ENCODE results near the gene AFG3L2.

The AFG3L2 gene

DNA sequence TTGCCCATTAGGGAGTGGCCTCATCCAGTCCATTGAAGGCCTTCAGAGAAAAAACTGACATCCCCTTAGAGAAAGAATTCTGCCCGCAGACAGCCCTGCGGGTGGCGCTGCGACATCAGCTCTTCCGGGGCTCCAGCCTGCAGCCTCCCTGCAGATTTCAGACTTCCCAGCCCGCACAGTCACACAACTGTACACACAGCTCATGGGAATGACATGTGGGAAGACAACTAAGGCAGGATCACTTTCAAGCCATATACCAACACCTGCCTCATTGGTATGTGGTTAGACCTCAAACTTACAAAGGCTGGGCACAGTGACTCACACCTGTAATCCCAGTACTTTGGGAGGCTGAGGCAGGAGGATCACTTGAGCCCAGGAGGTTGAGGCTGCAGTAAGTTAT lies 93.8 kb downstream of the AFG3L2 start:
- Histone ChIP-seq H3K9me3 (ENCODE audit: control insufficient read depth, low read length) (no peaks in the 10 kb centered on the region), H3K36me3 (ENCODE audit: control insufficient read depth in 1 of 2, insufficient read depth in 2 of 2, low read depth in 1 of 2, low read length in 2 of 2) (no peaks in the 10 kb centered on the region), H3K4ac (ENCODE audit: low read depth in 1 of 2, low read length in 2 of 2) (peak overlapping the region in 1 of 2 experiments; percentile 41), H3K4me1 (ENCODE audit: control insufficient read depth, insufficient read depth, low read depth, low read length) (peaks cover 39% of the 10 kb centered on the region), H3K79me1 (replicated peaks; ENCODE audit: low read length, poor library complexity, severe bottlenecking) (peaks cover 2% of the 10 kb centered on the region), H2BK5ac (ENCODE audit: low read depth, low read length, poor library complexity, severe bottlenecking) (no peak overlapping the region), H3K27ac (ENCODE audit: low read length, poor library complexity, severe bottlenecking) (no peak overlapping the region), H2AFZ (ENCODE audit: low read depth, low read length) (no peak overlapping the region), H2BK12ac (ENCODE audit: low read length in 2 of 2) (peak overlapping the region in 1 of 2 experiments; percentile 33), H3K18ac (ENCODE audit: low read depth in 1 of 2, low read length in 2 of 2) (no peak overlapping the region), H2BK15ac (ENCODE audit: low read depth, poor library complexity, severe bottlenecking) (peak overlapping the region; percentile 33), H4K8ac (ENCODE audit: low read length) (no peak overlapping the region), H3K23ac (ENCODE audit: low read length in 2 of 2) (no peak overlapping the region), H3K27me3 (ENCODE audit: control insufficient read depth in 1 of 2, insufficient read depth in 1 of 2, low read length in 2 of 2) (no peaks in the 10 kb centered on the region), H3K14ac (ENCODE audit: low read length in 2 of 2) (no peak overlapping the region), H3K4me3 (ENCODE audit: insufficient read depth in 1 of 2, low read depth in 1 of 2, low read length in 2 of 2) (no peak overlapping the region), H2AK5ac (ENCODE audit: low read length, severe bottlenecking) (peak overlapping the region; percentile 18), H4K91ac (ENCODE audit: low read length) (no peak overlapping the region), H3K9ac (ENCODE audit: low read length) (peak overlapping the region; percentile 78), H3K4me2 (ENCODE audit: low read length, poor library complexity, severe bottlenecking) (no peak overlapping the region), H2BK120ac (ENCODE audit: low read depth, low read length) (no peak overlapping the region)
- 81% methylated on average over 6 of the region's 6 CpGs for WGBS
- DNase-seq = peak; percentile 41

GRCh38 chr18:12282442-12283039 lies 94.5 kb downstream of the AFG3L2 start:
- Histone ChIP-seq H4K8ac (ENCODE audit: low read length) (peak overlapping the region; percentile 55), H2BK15ac (ENCODE audit: low read depth, poor library complexity, severe bottlenecking) (peak overlapping the region; percentile 73), H2AFZ (ENCODE audit: low read depth, low read length) (no peak overlapping the region), H2BK120ac (ENCODE audit: low read depth, low read length) (peak overlapping the region; percentile 2), H3K9me3 (ENCODE audit: control insufficient read depth, low read length) (no peaks in the 10 kb centered on the region), H3K23ac (ENCODE audit: low read length in 2 of 2) (no peak overlapping the region), H3K4me1 (ENCODE audit: control insufficient read depth, insufficient read depth, low read depth, low read length) (peaks cover 37% of the 10 kb centered on the region), H4K91ac (ENCODE audit: low read length) (peak overlapping the region; percentile 55), H3K79me1 (replicated peaks; ENCODE audit: low read length, poor library complexity, severe bottlenecking) (peaks cover 2% of the 10 kb centered on the region), H3K18ac (ENCODE audit: low read depth in 1 of 2, low read length in 2 of 2) (peak overlapping the region; percentile 48 to 55), H3K14ac (ENCODE audit: low read length in 2 of 2) (no peak overlapping the region), H2BK12ac (ENCODE audit: low read length in 2 of 2) (peak overlapping the region in 1 of 2 experiments; percentile 38), H3K4me2 (ENCODE audit: low read length, poor library complexity, severe bottlenecking) (no peak overlapping the region), H3K4ac (ENCODE audit: low read depth in 1 of 2, low read length in 2 of 2) (peak overlapping the region in 1 of 2 experiments; percentile 41), H3K4me3 (ENCODE audit: insufficient read depth in 1 of 2, low read depth in 1 of 2, low read length in 2 of 2) (no peak overlapping the region), H3K36me3 (ENCODE audit: control insufficient read depth in 1 of 2, insufficient read depth in 2 of 2, low read depth in 1 of 2, low read length in 2 of 2) (no peaks in the 10 kb centered on the region), H3K9ac (ENCODE audit: low read length) (peak overlapping the region; percentile 78), H3K27ac (ENCODE audit: low read length, poor library complexity, severe bottlenecking) (no peak overlapping the region), H2AK5ac (ENCODE audit: low read length, severe bottlenecking) (peak overlapping the region; percentile 60), H2BK5ac (ENCODE audit: low read depth, low read length, poor library complexity, severe bottlenecking) (no peak overlapping the region), H3K27me3 (ENCODE audit: control insufficient read depth in 1 of 2, insufficient read depth in 1 of 2, low read length in 2 of 2) (no peaks in the 10 kb centered on the region)
- peak; percentile 92 for DNase-seq
- WGBS = 47% methylated on average over 9 of the region's 9 CpGs

GRCh38 chr18:12281861-12282260 lies 95.2 kb downstream of the AFG3L2 start:
- Histone ChIP-seq H3K9me3 (ENCODE audit: control insufficient read depth, low read length) (no peaks in the 10 kb centered on the region), H3K4me2 (ENCODE audit: low read length, poor library complexity, severe bottlenecking) (no peak overlapping the region), H2BK15ac (ENCODE audit: low read depth, poor library complexity, severe bottlenecking) (peak overlapping the region; percentile 87), H3K18ac (ENCODE audit: low read depth in 1 of 2, low read length in 2 of 2) (peak overlapping the region; percentile 29 to 70), H2AK5ac (ENCODE audit: low read length, severe bottlenecking) (peak overlapping the region; percentile 95), H2BK12ac (ENCODE audit: low read length in 2 of 2) (peak overlapping the region; percentile 25 to 82), H4K8ac (ENCODE audit: low read length) (no peak overlapping the region), H3K27ac (ENCODE audit: low read length, poor library complexity, severe bottlenecking) (no peak overlapping the region), H3K27me3 (ENCODE audit: control insufficient read depth in 1 of 2, insufficient read depth in 1 of 2, low read length in 2 of 2) (no peaks in the 10 kb centered on the region), H3K79me1 (replicated peaks; ENCODE audit: low read length, poor library complexity, severe bottlenecking) (peaks cover 2% of the 10 kb centered on the region), H3K9ac (ENCODE audit: low read length) (peak overlapping the region; percentile 78), H3K4me3 (ENCODE audit: insufficient read depth in 1 of 2, low read depth in 1 of 2, low read length in 2 of 2) (peak overlapping the region in 1 of 2 experiments; percentile 31), H3K23ac (ENCODE audit: low read length in 2 of 2) (no peak overlapping the region), H3K4ac (ENCODE audit: low read depth in 1 of 2, low read length in 2 of 2) (no peak overlapping the region), H3K14ac (ENCODE audit: low read length in 2 of 2) (peak overlapping the region in 1 of 2 experiments; percentile 53), H3K36me3 (ENCODE audit: control insufficient read depth in 1 of 2, insufficient read depth in 2 of 2, low read depth in 1 of 2, low read length in 2 of 2) (no peaks in the 10 kb centered on the region), H2AFZ (ENCODE audit: low read depth, low read length) (no peak overlapping the region), H4K91ac (ENCODE audit: low read length) (peak overlapping the region; percentile 70), H3K4me1 (ENCODE audit: control insufficient read depth, insufficient read depth, low read depth, low read length) (peaks cover 31% of the 10 kb centered on the region), H2BK120ac (ENCODE audit: low read depth, low read length) (peak overlapping the region; percentile 73), H2BK5ac (ENCODE audit: low read depth, low read length, poor library complexity, severe bottlenecking) (no peak overlapping the region)
- WGBS = no CpG with 5 or more reads among the region's 1 CpG
- no peak for DNase-seq

- H3K79me1 ChIP-seq (replicated peaks; ENCODE audit: low read length, poor library complexity, severe bottlenecking) = peaks cover 2% of the 10 kb centered on the region
- peak overlapping the region; percentile 97 for H3K9ac ChIP-seq (ENCODE audit: low read length)
- peak overlapping the region in 1 of 2 experiments; percentile 76 for H3K4me3 ChIP-seq (ENCODE audit: insufficient read depth in 1 of 2, low read depth in 1 of 2, low read length in 2 of 2)
- H3K23ac ChIP-seq (ENCODE audit: low read length in 2 of 2) = no peak overlapping the region
- H2BK12ac ChIP-seq (ENCODE audit: low read length in 2 of 2) = peak overlapping the region; percentile 88 to 97
- peak overlapping the region; percentile 99 for H4K8ac ChIP-seq (ENCODE audit: low read length)
- H3K14ac ChIP-seq (ENCODE audit: low read length in 2 of 2) = peak overlapping the region in 1 of 2 experiments; percentile 72
- peak overlapping the region; percentile 32 for H2AK5ac ChIP-seq (ENCODE audit: low read length, severe bottlenecking)
- no peak overlapping the region for H2AFZ ChIP-seq (ENCODE audit: low read depth, low read length)
- H4K91ac ChIP-seq (ENCODE audit: low read length) = peak overlapping the region; percentile 95
- H3K36me3 ChIP-seq (ENCODE audit: control insufficient read depth in 1 of 2, insufficient read depth in 2 of 2, low read depth in 1 of 2, low read length in 2 of 2) = no peaks in the 10 kb centered on the region
- DNase-seq = no peak
- no peaks in the 10 kb centered on the region for H3K27me3 ChIP-seq (ENCODE audit: control insufficient read depth in 1 of 2, insufficient read depth in 1 of 2, low read length in 2 of 2)
- WGBS = 84% methylated on average over 16 of the region's 16 CpGs
- peak overlapping the region; percentile 74 for H2BK120ac ChIP-seq (ENCODE audit: low read depth, low read length)
- H3K18ac ChIP-seq (ENCODE audit: low read depth in 1 of 2, low read length in 2 of 2) = peak overlapping the region; percentile 49 to 58
- H3K9me3 ChIP-seq (ENCODE audit: control insufficient read depth, low read length) = no peaks in the 10 kb centered on the region
- peak overlapping the region; percentile 62 to 98 for H3K4ac ChIP-seq (ENCODE audit: low read depth in 1 of 2, low read length in 2 of 2)
- peak overlapping the region; percentile 92 for H2BK5ac ChIP-seq (ENCODE audit: low read depth, low read length, poor library complexity, severe bottlenecking)
- H3K4me1 ChIP-seq (ENCODE audit: control insufficient read depth, insufficient read depth, low read depth, low read length) = peaks cover 31% of the 10 kb centered on the region
- peak overlapping the region; percentile 94 for H3K27ac ChIP-seq (ENCODE audit: low read length, poor library complexity, severe bottlenecking)
- peak overlapping the region; percentile 97 for H2BK15ac ChIP-seq (ENCODE audit: low read depth, poor library complexity, severe bottlenecking)
- H3K4me2 ChIP-seq (ENCODE audit: low read length, poor library complexity, severe bottlenecking) = peak overlapping the region; percentile 43
Measured at GRCh38 chr18:12279781-12280531, 97.1 kb downstream of the AFG3L2 start.

Data from mesenchymal stem cell (in vitro differentiated cells and primary cell).